ENCODE data around the gene SHCBP1L.

- TF ChIP-seq CTCF (IDR thresholded peaks at IDR 0.05; ENCODE audit: poor library complexity, severe bottlenecking) (no peak), EP300 (conservative IDR thresholded peaks at IDR 0.05; ENCODE audit: poor library complexity, severe bottlenecking) (no peak), TAF1 (IDR thresholded peaks at IDR 0.05; ENCODE audit: low read depth) (no peak), EZH2 (IDR thresholded peaks at IDR 0.05; ENCODE audit: borderline replicate concordance, insufficient read depth, low read length, poor library complexity, severe bottlenecking) (no peak), POLR2AphosphoS5 (IDR thresholded peaks at IDR 0.05) (no peak), SMC3 (conservative IDR thresholded peaks at IDR 0.05; ENCODE audit: poor library complexity) (no peak), REST (IDR thresholded peaks at IDR 0.05; ENCODE audit: borderline replicate concordance) (no peak)
Measured at GRCh38 chr1:182930985-182931384, 22.0 kb downstream of the SHCBP1L start.

Data from neural cell (in vitro differentiated cells).